Measurements from ENCODE around the gene NKRF. TPM values are rescaled to one million over a fixed set of nuclear protein-coding genes. Genes with fewer than 3 reads are reported as not detected.

The NKRF gene
- total RNA-seq, 1 donor from 2014 or later = 11.6 TPM

DNA sequence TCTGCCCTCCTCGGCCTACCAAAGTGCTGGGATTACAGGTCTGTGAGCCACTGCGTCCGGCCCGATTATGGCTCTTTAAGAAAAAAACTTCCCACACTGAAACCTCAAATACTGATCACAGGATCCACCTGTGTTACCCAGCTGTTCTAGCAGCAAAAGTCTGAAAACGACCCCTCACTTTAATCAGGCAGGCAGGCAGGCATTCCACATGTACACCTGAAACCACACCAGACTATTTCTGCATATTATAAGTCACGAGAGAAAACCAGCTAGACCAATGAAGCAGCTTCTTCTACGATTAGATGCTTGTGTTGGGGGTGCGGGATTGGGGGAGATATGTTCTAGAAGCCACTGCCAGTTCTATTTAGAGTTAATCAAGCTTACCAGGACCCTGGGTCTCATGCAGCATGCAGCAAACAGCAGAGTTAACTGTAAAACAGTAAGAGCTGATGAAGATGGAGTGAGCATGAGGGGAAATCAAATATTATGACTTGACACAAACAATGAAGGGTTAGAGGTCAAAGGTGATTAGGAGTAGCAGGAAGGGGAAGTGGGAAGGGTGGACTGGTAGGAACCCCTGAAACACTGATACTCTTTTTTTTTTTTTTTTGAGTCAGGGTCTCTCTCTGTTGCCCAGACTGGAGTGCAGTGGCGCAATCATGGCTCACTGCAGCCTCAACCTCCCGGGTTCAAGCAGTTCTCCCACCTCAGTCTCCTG, 18.9 kb upstream of the NKRF start:
- Mint-ChIP-seq H3K4me1 (ENCODE audit: low read depth, unreplicated experiment) (peaks cover 5% of the 10 kb centered on the region), H3K9me3 (ENCODE audit: unreplicated experiment) (no peaks in the 10 kb centered on the region), H3K27ac (ENCODE audit: unreplicated experiment) (no peak overlapping the region), H3K4me3 (ENCODE audit: unreplicated experiment) (no peak overlapping the region), H3K36me3 (ENCODE audit: low read depth, unreplicated experiment) (peaks cover 4% of the 10 kb centered on the region), H3K27me3 (ENCODE audit: low read depth, unreplicated experiment) (no peaks in the 10 kb centered on the region)
- H3K36me3 ChIP-seq (ENCODE audit: insufficient read depth, low read length) = no peaks in the 10 kb centered on the region
- H3K79me2 ChIP-seq (ENCODE audit: insufficient read depth, low read length) = no peaks in the 10 kb centered on the region
- H3K27me3 ChIP-seq (ENCODE audit: insufficient read depth, low read length) = no peaks in the 10 kb centered on the region
- H3K27ac ChIP-seq (ENCODE audit: low read depth, low read length) = no peak overlapping the region
- H2AFZ ChIP-seq (ENCODE audit: low read depth, low read length) = no peak overlapping the region
- H3K4me2 ChIP-seq (ENCODE audit: low read length) = no peak overlapping the region
- peaks cover 6% of the 10 kb centered on the region for H3K4me1 ChIP-seq (ENCODE audit: insufficient read depth, low read length)
- DNase-seq (ENCODE audit: low read depth) = no peak
- no peak overlapping the region for H3K4me3 ChIP-seq (ENCODE audit: insufficient read depth, low read depth, low read length)
- no peak overlapping the region for H3K9ac ChIP-seq (ENCODE audit: low read length)
- no peaks in the 10 kb centered on the region for H3K9me3 ChIP-seq (ENCODE audit: insufficient read depth, low read depth, low read length)
- no peaks in the 10 kb centered on the region for H4K20me1 ChIP-seq (ENCODE audit: insufficient read depth, low read length)
- no peak for FAIRE-seq
- TF ChIP-seq EZH2 (IDR thresholded peaks at IDR 0.05; ENCODE audit: insufficient read depth, low read length) = no peak
- TF ChIP-seq, protein P1, sequence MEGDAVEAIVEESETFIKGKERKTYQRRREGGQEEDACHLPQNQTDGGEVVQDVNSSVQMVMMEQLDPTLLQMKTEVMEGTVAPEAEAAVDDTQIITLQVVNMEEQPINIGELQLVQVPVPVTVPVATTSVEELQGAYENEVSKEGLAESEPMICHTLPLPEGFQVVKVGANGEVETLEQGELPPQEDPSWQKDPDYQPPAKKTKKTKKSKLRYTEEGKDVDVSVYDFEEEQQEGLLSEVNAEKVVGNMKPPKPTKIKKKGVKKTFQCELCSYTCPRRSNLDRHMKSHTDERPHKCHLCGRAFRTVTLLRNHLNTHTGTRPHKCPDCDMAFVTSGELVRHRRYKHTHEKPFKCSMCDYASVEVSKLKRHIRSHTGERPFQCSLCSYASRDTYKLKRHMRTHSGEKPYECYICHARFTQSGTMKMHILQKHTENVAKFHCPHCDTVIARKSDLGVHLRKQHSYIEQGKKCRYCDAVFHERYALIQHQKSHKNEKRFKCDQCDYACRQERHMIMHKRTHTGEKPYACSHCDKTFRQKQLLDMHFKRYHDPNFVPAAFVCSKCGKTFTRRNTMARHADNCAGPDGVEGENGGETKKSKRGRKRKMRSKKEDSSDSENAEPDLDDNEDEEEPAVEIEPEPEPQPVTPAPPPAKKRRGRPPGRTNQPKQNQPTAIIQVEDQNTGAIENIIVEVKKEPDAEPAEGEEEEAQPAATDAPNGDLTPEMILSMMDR (IDR thresholded peaks at IDR 0.05; ENCODE audit: insufficient read depth, low read depth, low read length) = no peak

DNA sequence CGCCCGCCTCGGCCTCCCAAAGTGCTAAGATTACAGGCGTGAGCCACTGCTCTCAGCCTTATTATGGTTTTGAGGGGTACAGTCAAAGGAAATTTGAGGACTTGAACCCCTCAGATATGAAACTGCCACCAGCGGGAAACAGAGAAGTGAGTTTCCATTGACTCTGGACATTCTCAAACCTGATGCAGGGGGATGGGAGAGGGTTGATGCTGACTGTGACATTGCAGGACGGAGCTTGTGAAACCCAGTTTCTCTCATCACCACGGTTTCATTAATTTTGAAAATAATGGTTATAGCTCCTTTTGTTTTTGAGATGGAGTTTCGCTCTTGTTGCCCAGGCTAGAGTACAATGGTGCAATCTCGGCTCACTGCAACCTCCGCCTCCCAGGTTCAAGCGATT, 18.2 kb upstream of the NKRF start:
- no peak overlapping the region for H3K27ac Mint-ChIP-seq (ENCODE audit: unreplicated experiment)
- peaks cover 5% of the 10 kb centered on the region for H3K4me1 Mint-ChIP-seq (ENCODE audit: low read depth, unreplicated experiment)
- Histone ChIP-seq H3K4me2 (ENCODE audit: low read length) (no peak overlapping the region), H3K27me3 (ENCODE audit: insufficient read depth, low read length) (no peaks in the 10 kb centered on the region), H3K9ac (ENCODE audit: low read length) (no peak overlapping the region), H3K79me2 (ENCODE audit: insufficient read depth, low read length) (no peaks in the 10 kb centered on the region), H3K4me3 (ENCODE audit: insufficient read depth, low read depth, low read length) (no peak overlapping the region), H2AFZ (ENCODE audit: low read depth, low read length) (no peak overlapping the region), H3K27ac (ENCODE audit: low read depth, low read length) (no peak overlapping the region), H4K20me1 (ENCODE audit: insufficient read depth, low read length) (no peaks in the 10 kb centered on the region), H3K9me3 (ENCODE audit: insufficient read depth, low read depth, low read length) (no peaks in the 10 kb centered on the region), H3K36me3 (ENCODE audit: insufficient read depth, low read length) (no peaks in the 10 kb centered on the region), H3K4me1 (ENCODE audit: insufficient read depth, low read length) (peaks cover 6% of the 10 kb centered on the region)
- no peak for TF ChIP-seq EZH2 (IDR thresholded peaks at IDR 0.05; ENCODE audit: insufficient read depth, low read length)
- TF ChIP-seq, protein P1 (IDR thresholded peaks at IDR 0.05; ENCODE audit: insufficient read depth, low read depth, low read length) = no peak
- H3K27me3 Mint-ChIP-seq (ENCODE audit: low read depth, unreplicated experiment) = no peaks in the 10 kb centered on the region
- H3K9me3 Mint-ChIP-seq (ENCODE audit: unreplicated experiment) = no peaks in the 10 kb centered on the region
- H3K4me3 Mint-ChIP-seq (ENCODE audit: unreplicated experiment) = no peak overlapping the region
- FAIRE-seq = no peak
- peaks cover 4% of the 10 kb centered on the region for H3K36me3 Mint-ChIP-seq (ENCODE audit: low read depth, unreplicated experiment)
- DNase-seq (ENCODE audit: low read depth) = no peak

Measured in astrocyte (in vitro differentiated cells and primary cell).